GM19238 (cell line): ENCODE data around the gene CCDC81.

ENCODE experiments used
- DNase-seq: peaks from one replicate; pipeline ENCODE4 v3.0.0; 2011; ENCODE audit warnings: low spot score; ENCODE audit not compliant: insufficient read length

CCDC81 gene

DNA sequence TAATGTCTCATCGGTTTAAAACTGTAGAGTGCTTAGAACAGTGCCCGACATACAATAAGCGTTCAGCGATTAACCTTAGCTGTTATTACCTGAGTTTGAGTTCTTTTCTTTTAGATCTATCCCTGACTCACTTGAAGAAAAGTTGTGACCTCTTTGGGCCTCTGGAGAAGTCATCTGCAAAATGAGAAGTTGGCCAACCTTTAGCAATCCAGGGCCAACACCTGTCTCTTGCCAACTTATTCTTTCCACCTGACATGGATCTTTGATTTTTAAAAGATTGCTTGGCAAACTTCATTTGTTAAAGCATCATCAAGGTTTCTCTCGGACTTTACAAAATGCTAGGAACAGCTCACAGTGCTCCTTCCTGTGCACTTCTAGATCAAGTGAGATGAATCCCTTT, 89.3 kb downstream of the CCDC81 start:
- DNase-seq, result no peak

- DNase-seq, result no peak
These were observed 90.0 kb downstream of the CCDC81 start for GRCh38 chr11:86464509-86465221.

GRCh38 chr11:86468169-86468568, 93.5 kb downstream of the CCDC81 start:
- no peak for DNase-seq

DNA sequence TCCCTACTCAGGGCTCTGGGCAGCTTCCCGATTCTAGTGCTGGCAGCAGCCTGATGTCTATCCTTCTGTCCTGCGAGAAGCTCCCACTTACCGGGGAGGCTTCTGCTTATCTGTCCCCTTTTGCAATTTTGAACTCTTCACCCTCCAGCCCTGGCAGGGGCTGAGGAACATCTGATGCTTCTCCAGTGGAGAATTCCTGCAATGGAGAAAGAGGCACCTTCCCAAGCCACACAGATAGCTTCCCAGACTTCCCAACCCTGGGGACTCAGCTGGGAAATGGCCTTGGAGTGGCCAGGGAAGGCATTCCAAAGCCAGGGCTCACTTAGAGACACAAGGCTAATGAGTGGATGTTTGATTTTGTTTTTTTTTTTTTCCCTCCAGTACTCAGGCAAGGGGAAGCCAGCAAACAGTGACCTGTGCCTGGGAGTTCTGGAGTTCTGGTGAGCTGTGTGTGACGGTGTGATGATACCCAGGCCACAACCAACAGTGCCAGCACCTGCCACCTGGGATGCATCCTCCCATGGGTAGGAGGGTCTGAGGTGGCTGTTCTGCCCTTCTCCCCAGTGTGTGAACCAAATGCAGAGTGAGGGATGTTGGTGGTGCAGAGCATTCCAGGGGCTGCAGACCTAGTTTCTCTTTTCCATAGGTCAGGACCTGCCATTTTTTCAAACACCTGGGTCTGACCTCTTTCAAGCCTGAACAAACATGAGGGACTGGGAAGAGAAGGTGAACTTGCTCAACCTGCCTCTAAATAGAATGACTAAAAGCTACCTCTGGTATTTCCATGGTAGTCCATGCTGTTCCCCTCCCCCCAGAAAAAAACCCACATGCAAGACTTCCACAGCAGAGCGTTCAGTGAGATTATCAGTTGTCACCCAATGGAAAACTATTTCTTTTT, 95.1 kb downstream of the CCDC81 start:
- DNase-seq, result no peak
